SK-N-SH (cell line): ENCODE results near the gene LTBR. TPM values are rescaled to one million over a fixed set of nuclear protein-coding genes. Genes with fewer than 3 reads are reported as not detected.

Experiments
- CTCF ChIA-PET: fragments of 300-600, 350-600 bp; formaldehyde crosslinking; extraction: SDS; loops from one replicate; lab custom pipeline; 2021; lab: Yijun Ruan, JAX
- POLR2A ChIA-PET: fragments of 350-600 bp; sonication (Branson Sonifier 250); formaldehyde crosslinking; extraction: SDS; loops from one replicate; lab custom pipeline; 2020; ENCODE audit warnings: antibody characterized with exemption, inconsistent platforms; lab: Yijun Ruan, JAX
- DNase-seq: peaks from one replicate; pipeline ENCODE4 v3.0.0; 2012
- H2AFZ ChIP-seq: fragments of 200-600 bp; sonication (generic); 2 replicates; pipeline ENCODE4 v1.8.1; 2016; ENCODE audit warnings: antibody characterized with exemption, mild to moderate bottlenecking, low read depth
- H3F3A ChIP-seq: fragments of 200-600 bp; sonication (generic); replicated peaks from 2 replicates; pipeline ENCODE3; 2016; ENCODE audit warnings: antibody characterized with exemption, mild to moderate bottlenecking; ENCODE audit not compliant: insufficient read depth
- H3K27ac ChIP-seq, 2 experiments: fragments of 200-500 bp in 1 of 2; fragments of 200-600 bp in 1 of 2; sonication (Bioruptor generic) in 1 of 2; sonication (generic), shearing (Covaris generic) in 1 of 2; 2 replicates each; pipeline versions ENCODE4 v1.5.1 to v1.6.1; 2014 to 2016; ENCODE audit warnings: low read depth in 2 of 2, inconsistent platforms in 1 of 2, low read length in 1 of 2, mild to moderate bottlenecking in 1 of 2, mixed read lengths in 1 of 2
- H3K27me3 ChIP-seq: fragments of 200-600 bp; sonication (generic), shearing (Covaris generic); 2 replicates; pipeline ENCODE4 v1.6.1; 2016; ENCODE audit warnings: mixed run types; ENCODE audit not compliant: insufficient read depth
- H3K36me3 ChIP-seq, 2 experiments: fragments of 200-500 bp in 1 of 2; fragments of 200-600 bp in 1 of 2; sonication (Bioruptor generic) in 1 of 2; sonication (generic) in 1 of 2; replicated peaks in 1 of 2; 2 replicates each; pipeline versions ENCODE3 to v1.5.1; 2014 to 2016; ENCODE audit warnings: low read length in 1 of 2, mild to moderate bottlenecking in 1 of 2; ENCODE audit not compliant: insufficient read depth in 2 of 2, control insufficient read depth in 1 of 2
- H3K4me1 ChIP-seq, 2 experiments: fragments of 200-500 bp in 1 of 2; fragments of 200-600 bp in 1 of 2; sonication (Bioruptor generic) in 1 of 2; sonication (generic), shearing (Covaris generic) in 1 of 2; 2 replicates each; pipeline versions ENCODE4 v1.5.1 to v1.6.1; 2014 to 2016; ENCODE audit warnings: low read depth in 1 of 2, low read length in 1 of 2, mixed run types in 1 of 2; ENCODE audit not compliant: insufficient read depth in 2 of 2, control insufficient read depth in 1 of 2
- H3K4me2 ChIP-seq: fragments of 200-600 bp; sonication (generic), shearing (Covaris generic); 2 replicates; pipeline ENCODE4 v1.6.1; 2017; ENCODE audit warnings: mixed run types
- H3K4me3 ChIP-seq, 2 experiments: fragments of 200-500 bp in 1 of 2; fragments of 200-600 bp in 1 of 2; sonication (Bioruptor generic) in 1 of 2; sonication (generic), shearing (Covaris generic) in 1 of 2; 2 replicates each; pipeline versions ENCODE4 v1.5.1 to v1.8.1; 2014 to 2016; ENCODE audit warnings: low read depth in 2 of 2, inconsistent platforms in 1 of 2, low read length in 1 of 2, mild to moderate bottlenecking in 1 of 2, mixed read lengths in 1 of 2, moderate library complexity in 1 of 2
- H3K79me2 ChIP-seq: fragments of 200-600 bp; sonication (generic); 2 replicates; pipeline ENCODE4 v1.8.1; 2017; ENCODE audit warnings: mild to moderate bottlenecking; ENCODE audit not compliant: insufficient read depth
- H3K9ac ChIP-seq: fragments of 200-600 bp; sonication (generic); 2 replicates; pipeline ENCODE4 v1.6.1; 2017; ENCODE audit warnings: mixed run types
- H3K9me2 ChIP-seq: fragments of 200-600 bp; sonication (generic); 2 replicates; pipeline ENCODE4 v1.6.1; 2017; ENCODE audit warnings: mixed run types
- H3K9me3 ChIP-seq: fragments of 200-600 bp; sonication (generic); 2 replicates; pipeline ENCODE4 v1.6.1; 2017; ENCODE audit warnings: mixed run types, mild to moderate bottlenecking, moderate library complexity
- H4K20me1 ChIP-seq: fragments of 200-600 bp; sonication (generic); 2 replicates; pipeline ENCODE4 v1.6.1; 2017; ENCODE audit warnings: mild to moderate bottlenecking, mixed run types; ENCODE audit not compliant: insufficient read depth
- EP300 ChIP-seq, 2 experiments: IDR thresholded peaks; 2 replicates each; pipeline versions ENCODE4 v1.4.0 to v1.6.1; 2012; ENCODE audit warnings: borderline replicate concordance in 1 of 2, low read depth in 1 of 2, low read length in 1 of 2
- EZH2phosphoT487 ChIP-seq: fragments of 200-600 bp; sonication (generic); IDR thresholded peaks from 2 replicates; pipeline ENCODE4 v1.6.1; 2017; ENCODE audit warnings: low read depth, mixed run types, mild to moderate bottlenecking, antibody characterized with exemption, moderate library complexity, borderline replicate concordance
- JUND ChIP-seq: IDR thresholded peaks from 2 replicates; pipeline ENCODE4 v1.4.0; 2012
- MEF2A ChIP-seq: IDR thresholded peaks from 2 replicates; pipeline ENCODE4 v1.4.0; 2012; ENCODE audit warnings: low read depth, borderline replicate concordance
- NFIC ChIP-seq: IDR thresholded peaks from 2 replicates; pipeline ENCODE4 v1.4.0; 2012; ENCODE audit warnings: borderline replicate concordance
- PBX3 ChIP-seq: IDR thresholded peaks from 2 replicates; pipeline ENCODE4; 2012
- RCOR1 ChIP-seq: fragments of 150-350 bp; IDR thresholded peaks from 2 replicates; pipeline ENCODE4 v1.6.1; 2017; ENCODE audit warnings: antibody characterized with exemption, low read length
- REST ChIP-seq: IDR thresholded peaks from 2 replicates; pipeline ENCODE4 v1.6.1; 2012; ENCODE audit warnings: mild to moderate bottlenecking, low read depth, low read length, moderate library complexity
- SIN3A ChIP-seq: IDR thresholded peaks from 2 replicates; pipeline ENCODE4 v1.6.1; 2012; ENCODE audit warnings: low read depth, mild to moderate bottlenecking, low read length, moderate library complexity, borderline replicate concordance
- SMC3 ChIP-seq: IDR thresholded peaks from 2 replicates; pipeline ENCODE4 v1.6.1; 2012; ENCODE audit warnings: low read depth, low read length, improper control_type of control experiment
- TCF12 ChIP-seq: IDR thresholded peaks from 2 replicates; pipeline ENCODE4 v1.4.0; 2012
- YY1 ChIP-seq: IDR thresholded peaks from 2 replicates; pipeline ENCODE4 v1.4.0; 2012; ENCODE audit warnings: low read depth, mild to moderate bottlenecking
- WGBS: methylation state at CpG from one replicate; pipeline ENCODE4 v1.1.6; 2017; ENCODE audit warnings: low lambda C conversion rate; 5-methylcytosine and 5-hydroxymethylcytosine counted together
- polyA plus RNA-seq, 3 experiments: library from polyadenylated mRNA; depleted of rRNA; stranded (reverse); fragments of >200 nt; gene quantifications; 2 replicates each; pipeline ENCODE4 v1.2.3, GENCODE V29; 2012

Gene LTBR
- polyA plus RNA-seq, 1 of the 3 experiments (the other 2 are of a cell fraction), result 0.12 TPM

GRCh38 chr12:6338955-6339354, 45.0 kb upstream of the LTBR start:
- Histone ChIP-seq H3K4me1 (peaks cover 56 to 57% of the 10 kb centered on the region in 2 experiments), H3K9ac (peak overlapping the region; percentile 99; the same call in 1 of the 2 replicates), H3K4me3 (peak overlapping the region; percentile 77 to 99; a peak in 3 of 4 replicates), H3K27ac (peak overlapping the region in 1 of 2 experiments; percentile 100; a peak in 1 of 4 replicates), H3K36me3 (peaks cover 1 to 9% of the 10 kb centered on the region in 2 experiments), H3K9me3 (no peaks in the 10 kb centered on the region), H3K9me2 (no peaks in the 10 kb centered on the region), H3K4me2 (peak overlapping the region; percentile 88), H3K27me3 (no peaks in the 10 kb centered on the region), H4K20me1 (peaks cover 7% of the 10 kb centered on the region; the same call in 1 of the 2 replicates), H3K79me2 (peaks cover 77% of the 10 kb centered on the region), H2AFZ (no peak overlapping the region), H3F3A (peaks cover 35% of the 10 kb centered on the region)
- CTCF ChIA-PET, result interaction anchor here (0.7 to 2.6 kb wide), 4 partner anchors 13 to 126 kb away, joined by 3 to 9 read pairs (median 4); no protein-coding TSS in a partner anchor
- DNase-seq, result no peak
- POLR2A ChIA-PET, result interaction anchor here (1.1 kb wide), 1 partner anchor 13 kb away, joined by 3 read pairs; no protein-coding TSS in a partner anchor
- no peak for TF ChIP-seq SMC3
- TF ChIP-seq SIN3A, result no peak
- no peak for TF ChIP-seq REST
- TF ChIP-seq NFIC, result no peak
- TF ChIP-seq EZH2phosphoT487, result no peak
- no peak for TF ChIP-seq PBX3
- no peak for TF ChIP-seq TCF12
- TF ChIP-seq YY1, result no peak
- TF ChIP-seq EP300 (IDR thresholded peaks at IDR 0.05; ENCODE audit: borderline replicate concordance in 1 of 2, low read depth in 1 of 2, low read length in 1 of 2), result no peak
- no peak for TF ChIP-seq JUND
- TF ChIP-seq RCOR1, result no peak
- TF ChIP-seq MEF2A, result no peak
- 71% methylated on average over 3 of the region's 3 CpGs for WGBS
